SH-SY5Y (cell line): ENCODE results near the gene CSMD2.

Experiments used
- GATA2 ChIP-seq: IDR thresholded peaks from 2 replicates; pipeline ENCODE4 v1.6.1; 2011; ENCODE audit warnings: mild to moderate bottlenecking, low read depth, low read length
- GATA3 ChIP-seq: IDR thresholded peaks from 2 replicates; pipeline ENCODE4 v1.6.1; 2011; ENCODE audit warnings: low read depth, mild to moderate bottlenecking, low read length, moderate library complexity

GRCh38 chr1:33860671-33861070, 304.4 kb downstream of the CSMD2 start:
- TF ChIP-seq GATA2 (no peak), GATA3 (no peak)
